SK-N-SH treated with all-trans-retinoic acid at 6 μM for 48 hours (cell line): ENCODE results near the gene OR6P1.

Experiments used
- ARNTL ChIP-seq: fragments of 450-650 bp; formaldehyde crosslinking; IDR thresholded peaks from 2 replicates; pipeline ENCODE4 v1.5.0; 2020; ENCODE audit warnings: low read depth, mild to moderate bottlenecking, moderate library complexity, borderline replicate concordance
- CREB5 ChIP-seq: fragments of 250-450 bp; sonication (Bioruptor Pico); IDR thresholded peaks from 2 replicates; pipeline ENCODE4 v1.5.1; 2020; ENCODE audit warnings: low read depth, mild to moderate bottlenecking, moderate library complexity
- ESRRG ChIP-seq: fragments of 250-450 bp; sonication (Bioruptor Pico); IDR thresholded peaks from 2 replicates; pipeline ENCODE4 v1.6.1; 2021; ENCODE audit warnings: mild to moderate bottlenecking
- ISL1 ChIP-seq: fragments of 250-450 bp; sonication (Bioruptor Pico); IDR thresholded peaks from 2 replicates; pipeline ENCODE4 v2.1.2; 2022; ENCODE audit warnings: mild to moderate bottlenecking, moderate library complexity
- PPARA ChIP-seq: fragments of 250-450 bp; sonication (Bioruptor Pico); IDR thresholded peaks from 2 replicates; pipeline ENCODE4 v1.5.0; 2020; ENCODE audit warnings: mild to moderate bottlenecking, borderline replicate concordance
- RARB ChIP-seq: fragments of 250-450 bp; sonication (Bioruptor Pico); IDR thresholded peaks from 2 replicates; pipeline ENCODE4 v1.8.0; 2021; ENCODE audit warnings: mild to moderate bottlenecking, moderate library complexity
- TCF4 ChIP-seq: fragments of 250-450 bp; sonication (Bioruptor Pico); IDR thresholded peaks from 2 replicates; pipeline ENCODE4 v1.8.0; 2021; ENCODE audit warnings: mild to moderate bottlenecking, moderate library complexity, borderline replicate concordance
- ZFP3 ChIP-seq: fragments of 250-450 bp; sonication (Bioruptor Pico); IDR thresholded peaks from 2 replicates; pipeline ENCODE4 v1.5.0; 2020; ENCODE audit warnings: mild to moderate bottlenecking, moderate library complexity
- ZFP30 ChIP-seq: fragments of 450-650 bp; formaldehyde crosslinking; IDR thresholded peaks from 2 replicates; pipeline ENCODE4 v1.5.0; 2022; ENCODE audit warnings: mild to moderate bottlenecking, moderate library complexity
- ZNF565 ChIP-seq: fragments of 450-650 bp; formaldehyde crosslinking; conservative IDR thresholded peaks from 2 replicates; pipeline ENCODE4 v1.5.0; 2020; ENCODE audit warnings: low read depth, mild to moderate bottlenecking, moderate library complexity
- ZNF8 ChIP-seq: fragments of 450-650 bp; formaldehyde crosslinking; IDR thresholded peaks from 2 replicates; pipeline ENCODE4 v1.5.0; 2020; ENCODE audit warnings: mild to moderate bottlenecking, moderate library complexity
- TF ChIP-seq, protein P1 (sequence below): fragments of 250-450 bp; sonication (Bioruptor Pico); IDR thresholded peaks from 2 replicates; pipeline ENCODE4 v1.8.0; 2020; ENCODE audit warnings: mild to moderate bottlenecking, moderate library complexity, borderline replicate concordance

DNA sequence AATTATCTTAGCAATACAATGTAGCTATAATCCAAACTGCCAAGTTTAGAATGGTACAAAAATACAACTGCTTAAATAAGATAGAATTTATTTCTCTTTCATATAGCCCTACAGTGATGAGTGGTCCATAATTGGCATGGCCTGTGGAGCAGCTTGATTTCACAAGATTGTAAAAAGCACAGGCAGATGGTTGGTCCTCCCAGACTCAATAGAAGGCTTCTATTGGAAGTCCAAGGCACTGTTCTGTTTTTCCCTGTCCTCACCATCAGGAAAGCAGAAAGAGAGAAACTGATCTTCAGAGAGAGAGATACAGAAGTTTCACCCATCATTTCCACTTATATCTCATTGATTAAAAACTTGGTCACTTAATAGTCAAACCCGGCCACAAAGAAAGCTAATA is 1.8 kb upstream of the OR6P1 start:
- TF ChIP-seq RARB (CRISPR knock-in tag): no peak
- TF ChIP-seq ZFP30 (CRISPR knock-in tag): no peak
- TF ChIP-seq ARNTL (CRISPR knock-in tag): no peak
- TF ChIP-seq ZNF8 (CRISPR knock-in tag): no peak
- no peak for TF ChIP-seq ESRRG (CRISPR knock-in tag)
- no peak for TF ChIP-seq ZNF565 (CRISPR knock-in tag)
- TF ChIP-seq TCF4 (CRISPR knock-in tag): no peak
- TF ChIP-seq ISL1: no peak
- TF ChIP-seq CREB5: no peak
- TF ChIP-seq, protein P1, sequence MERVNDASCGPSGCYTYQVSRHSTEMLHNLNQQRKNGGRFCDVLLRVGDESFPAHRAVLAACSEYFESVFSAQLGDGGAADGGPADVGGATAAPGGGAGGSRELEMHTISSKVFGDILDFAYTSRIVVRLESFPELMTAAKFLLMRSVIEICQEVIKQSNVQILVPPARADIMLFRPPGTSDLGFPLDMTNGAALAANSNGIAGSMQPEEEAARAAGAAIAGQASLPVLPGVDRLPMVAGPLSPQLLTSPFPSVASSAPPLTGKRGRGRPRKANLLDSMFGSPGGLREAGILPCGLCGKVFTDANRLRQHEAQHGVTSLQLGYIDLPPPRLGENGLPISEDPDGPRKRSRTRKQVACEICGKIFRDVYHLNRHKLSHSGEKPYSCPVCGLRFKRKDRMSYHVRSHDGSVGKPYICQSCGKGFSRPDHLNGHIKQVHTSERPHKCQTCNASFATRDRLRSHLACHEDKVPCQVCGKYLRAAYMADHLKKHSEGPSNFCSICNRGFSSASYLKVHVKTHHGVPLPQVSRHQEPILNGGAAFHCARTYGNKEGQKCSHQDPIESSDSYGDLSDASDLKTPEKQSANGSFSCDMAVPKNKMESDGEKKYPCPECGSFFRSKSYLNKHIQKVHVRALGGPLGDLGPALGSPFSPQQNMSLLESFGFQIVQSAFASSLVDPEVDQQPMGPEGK (CRISPR knock-in tag): no peak
- TF ChIP-seq PPARA: no peak
- TF ChIP-seq ZFP3: no peak
